Natural killer cell (primary cell): Measurements from ENCODE around the gene CHSY1. TPM values are rescaled to one million over a fixed set of nuclear protein-coding genes. Genes with fewer than 3 reads are reported as not detected.

ENCODE experiments used
- ATAC-seq, 3 donors: fragments of 150-1000 bp in 2 of 3; fragments of 200-7000 bp in 1 of 3; cut with Tn5 transposase; 1 replicate in 1 of 3; 2 replicates in 2 of 3; pipeline ENCODE4 v1.10.0; 2021; ENCODE audit warnings: mild to moderate bottlenecking in 2 of 3, moderate library complexity in 2 of 3
- DNase-seq, 2 donors: peaks; one replicate each; pipeline versions ENCODE4 v3.0.0 to v3.0.0-alpha.2; 2013 to 2021; ENCODE audit warnings: mixed read lengths in 1 of 2
- H3K27ac ChIP-seq: one replicate; pipeline ENCODE4 v1.5.1; 2013; ENCODE audit warnings: mild to moderate bottlenecking, low read length
- H3K27me3 ChIP-seq: one replicate; pipeline ENCODE4 v1.6.1; 2013; ENCODE audit warnings: low read length; ENCODE audit not compliant: control insufficient read depth, insufficient read depth
- H3K36me3 ChIP-seq: one replicate; pipeline ENCODE4 v1.6.1; 2013; ENCODE audit warnings: low read length; ENCODE audit not compliant: control insufficient read depth, insufficient read depth
- H3K4me1 ChIP-seq: one replicate; pipeline ENCODE4 v1.6.1; 2013; ENCODE audit warnings: low read length; ENCODE audit not compliant: control insufficient read depth, insufficient read depth
- H3K4me3 ChIP-seq: one replicate; pipeline ENCODE4 v1.5.1; 2013; ENCODE audit warnings: low read length
- H3K9me3 ChIP-seq: one replicate; pipeline ENCODE4 v1.6.1; 2013; ENCODE audit warnings: low read length; ENCODE audit not compliant: control insufficient read depth, insufficient read depth
- H3K27ac Mint-ChIP-seq, 2 donors: one replicate each; pipeline ENCODE4 v1.8.0; 2022; ENCODE audit warnings: mild to moderate bottlenecking in 2 of 2, mixed read lengths in 2 of 2, moderate library complexity in 1 of 2
- H3K27me3 Mint-ChIP-seq, 2 donors: one replicate each; pipeline ENCODE4 v1.8.0; 2022; ENCODE audit warnings: low read depth in 2 of 2, mixed read lengths in 2 of 2
- H3K36me3 Mint-ChIP-seq: one replicate; pipeline ENCODE4 v1.8.0; 2022; ENCODE audit warnings: mixed read lengths
- H3K4me1 Mint-ChIP-seq, 2 donors: one replicate each; pipeline ENCODE4 v1.8.0; 2022; ENCODE audit warnings: mixed read lengths in 2 of 2
- H3K4me3 Mint-ChIP-seq: one replicate; pipeline ENCODE4 v1.8.0; 2022; ENCODE audit warnings: mild to moderate bottlenecking, moderate library complexity, mixed read lengths
- H3K9me3 Mint-ChIP-seq, 2 donors: one replicate each; pipeline ENCODE4 v1.8.0; 2022; ENCODE audit warnings: mixed read lengths in 2 of 2
- WGBS: methylation state at CpG from one replicate; pipeline ENCODE4 v1.1.7; 2013; ENCODE audit warnings: missing lambda C conversion rate; ENCODE audit not compliant: insufficient coverage; 5-methylcytosine and 5-hydroxymethylcytosine counted together
- intact Hi-C: fragments of 100-400 bp; cut with micrococcal nuclease; formaldehyde crosslinking; loops from one replicate; pipeline ENCODE4 v1.14.2; 2022
- total RNA-seq, 4 donors: library from RNA; stranded (reverse); fragments of 120-200 nt in 1 of 4; gene quantifications; one replicate each; pipeline versions ENCODE4 v1.2.3 to v1.2.4, GENCODE V29; 2013 to 2022
- TF ChIP-seq, protein P1 (sequence below): fragments of 200-600 bp; IDR thresholded peaks from one replicate; pipeline ENCODE4 v1.8.0; 2022; ENCODE audit warnings: antibody characterized with exemption

CHSY1 gene
- total RNA-seq, 3 donors from 2014 or later (not counting 1 experiment from before 2014, with no cell fraction given): 21.1 to 32.5 (median 30.8) TPM

DNA sequence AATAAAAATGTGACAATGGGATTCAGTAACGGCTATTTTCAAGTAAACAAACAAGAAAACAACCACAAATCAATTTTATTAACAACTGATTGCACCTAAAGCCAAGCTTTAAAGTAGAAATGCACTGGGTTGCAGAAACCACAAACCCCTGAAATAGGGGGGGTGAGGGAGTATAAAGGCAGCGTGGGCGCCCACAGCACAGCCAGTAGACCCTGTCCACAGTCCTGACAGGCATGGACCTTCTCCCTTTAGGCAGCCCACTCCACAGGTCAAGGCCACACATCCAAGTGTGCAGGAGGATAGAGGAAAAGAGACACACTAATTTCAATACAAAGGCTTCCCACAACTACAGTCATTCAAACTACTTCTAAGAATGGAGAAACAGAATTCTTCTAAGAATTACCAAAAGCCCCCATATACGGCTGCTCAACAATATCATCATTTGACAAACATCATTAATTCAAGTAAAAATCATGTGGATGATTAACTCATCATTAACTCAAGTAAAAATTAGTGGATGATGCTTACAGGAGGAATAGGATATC, 48.7 kb downstream of the CHSY1 start:
- H3K27ac Mint-ChIP-seq: no peak overlapping the region
- H3K36me3 Mint-ChIP-seq: no peaks in the 10 kb centered on the region
- no peak overlapping the region for H3K4me3 Mint-ChIP-seq
- WGBS: 19% methylated on average over 2 of the region's 4 CpGs
- intact Hi-C loops: no loop called here
- no peaks in the 10 kb centered on the region for H3K36me3 ChIP-seq
- DNase-seq (no peak), ATAC-seq (no peak)
- peaks cover 38% of the 10 kb centered on the region for H3K4me1 ChIP-seq
- H3K4me1 Mint-ChIP-seq: peaks cover 88% of the 10 kb centered on the region in 2 donors
- H3K27ac ChIP-seq: no peak overlapping the region
- H3K9me3 Mint-ChIP-seq: no peaks in the 10 kb centered on the region
- TF ChIP-seq, protein P1, sequence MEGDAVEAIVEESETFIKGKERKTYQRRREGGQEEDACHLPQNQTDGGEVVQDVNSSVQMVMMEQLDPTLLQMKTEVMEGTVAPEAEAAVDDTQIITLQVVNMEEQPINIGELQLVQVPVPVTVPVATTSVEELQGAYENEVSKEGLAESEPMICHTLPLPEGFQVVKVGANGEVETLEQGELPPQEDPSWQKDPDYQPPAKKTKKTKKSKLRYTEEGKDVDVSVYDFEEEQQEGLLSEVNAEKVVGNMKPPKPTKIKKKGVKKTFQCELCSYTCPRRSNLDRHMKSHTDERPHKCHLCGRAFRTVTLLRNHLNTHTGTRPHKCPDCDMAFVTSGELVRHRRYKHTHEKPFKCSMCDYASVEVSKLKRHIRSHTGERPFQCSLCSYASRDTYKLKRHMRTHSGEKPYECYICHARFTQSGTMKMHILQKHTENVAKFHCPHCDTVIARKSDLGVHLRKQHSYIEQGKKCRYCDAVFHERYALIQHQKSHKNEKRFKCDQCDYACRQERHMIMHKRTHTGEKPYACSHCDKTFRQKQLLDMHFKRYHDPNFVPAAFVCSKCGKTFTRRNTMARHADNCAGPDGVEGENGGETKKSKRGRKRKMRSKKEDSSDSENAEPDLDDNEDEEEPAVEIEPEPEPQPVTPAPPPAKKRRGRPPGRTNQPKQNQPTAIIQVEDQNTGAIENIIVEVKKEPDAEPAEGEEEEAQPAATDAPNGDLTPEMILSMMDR: no peak
- H3K4me3 ChIP-seq: no peak overlapping the region
- no peaks in the 10 kb centered on the region for H3K27me3 Mint-ChIP-seq
- H3K9me3 ChIP-seq: no peaks in the 10 kb centered on the region
- no peaks in the 10 kb centered on the region for H3K27me3 ChIP-seq

- WGBS: 82% methylated on average over 5 of the region's 5 CpGs
- H3K27ac Mint-ChIP-seq: peak overlapping the region in 1 of 2 donors; percentile 44
- Histone ChIP-seq H3K27me3 (no peaks in the 10 kb centered on the region), H3K9me3 (no peaks in the 10 kb centered on the region), H3K27ac (no peak overlapping the region), H3K4me1 (peaks cover 38% of the 10 kb centered on the region), H3K36me3 (no peaks in the 10 kb centered on the region), H3K4me3 (no peak overlapping the region)
- TF ChIP-seq, protein P1: no peak
- H3K36me3 Mint-ChIP-seq: no peaks in the 10 kb centered on the region
- intact Hi-C loops: no loop called here
- no peaks in the 10 kb centered on the region for H3K27me3 Mint-ChIP-seq
- H3K4me3 Mint-ChIP-seq: no peak overlapping the region
- H3K9me3 Mint-ChIP-seq: no peaks in the 10 kb centered on the region
- ATAC-seq: no peak
- peaks cover 76 to 82% of the 10 kb centered on the region in 2 donors for H3K4me1 Mint-ChIP-seq
- no peak for DNase-seq
Measured at GRCh38 chr15:101201411-101202174, 50.3 kb downstream of the CHSY1 start.

GRCh38 chr15:101200181-101200580, 51.7 kb downstream of the CHSY1 start:
- Histone ChIP-seq H3K4me1 (peaks cover 31% of the 10 kb centered on the region), H3K4me3 (no peak overlapping the region), H3K36me3 (no peaks in the 10 kb centered on the region), H3K27me3 (no peaks in the 10 kb centered on the region), H3K9me3 (no peaks in the 10 kb centered on the region), H3K27ac (no peak overlapping the region)
- peaks cover 68 to 70% of the 10 kb centered on the region in 2 donors for H3K4me1 Mint-ChIP-seq
- H3K4me3 Mint-ChIP-seq: no peak overlapping the region
- peak overlapping the region; percentile 16 to 52 for H3K27ac Mint-ChIP-seq
- intact Hi-C loops: no loop called here
- no peaks in the 10 kb centered on the region for H3K36me3 Mint-ChIP-seq
- H3K27me3 Mint-ChIP-seq: no peaks in the 10 kb centered on the region
- 88% methylated on average over 9 of the region's 9 CpGs for WGBS
- TF ChIP-seq, protein P1: no peak
- DNase-seq (no peak), ATAC-seq (no peak)
- H3K9me3 Mint-ChIP-seq: no peaks in the 10 kb centered on the region
